B cell (primary cell): ENCODE results near the gene MLXIPL. TPM values are rescaled to one million over a fixed set of nuclear protein-coding genes. Genes with fewer than 3 reads are reported as not detected.

Source experiments
- ATAC-seq: fragments of 200-7000 bp; cut with Tn5 transposase; one replicate; pipeline ENCODE4 v1.10.0; 2021; ENCODE audit warnings: low read depth, mild to moderate bottlenecking, moderate number of reproducible peaks, moderate library complexity
- CTCF ChIA-PET: fragments of 350-600 bp; sonication (Branson Sonifier 250); formaldehyde crosslinking; loops from one replicate; lab custom pipeline; 2021; ENCODE audit warnings: antibody characterized with exemption, inconsistent platforms; lab: Charles Lee
- POLR2A ChIA-PET: fragments of 350-600 bp; sonication (Branson Sonifier 250); formaldehyde crosslinking; loops from one replicate; lab custom pipeline; 2021; ENCODE audit warnings: antibody characterized with exemption; lab: Charles Lee
- DNase-seq: peaks from one replicate; pipeline ENCODE4 v3.0.0; 2013
- H2AFZ ChIP-seq: 2 replicates; pipeline ENCODE4 v1.6.1; 2012; ENCODE audit warnings: mild to moderate bottlenecking, low read depth, low read length; ENCODE audit not compliant: insufficient read depth, poor library complexity, severe bottlenecking
- H3K27ac ChIP-seq, 2 donors: 1 replicate in 1 of 2; 2 replicates in 1 of 2; pipeline ENCODE4 v1.5.1; 2012 to 2013; ENCODE audit warnings: low read length in 2 of 2, mild to moderate bottlenecking in 2 of 2, moderate library complexity in 1 of 2
- H3K27me3 ChIP-seq, 4 experiments: fragments of 200-600 bp in 1 of 4; sonication (generic) in 1 of 4; replicated peaks in 1 of 4; 1 replicate in 2 of 4; 2 replicates in 2 of 4; pipeline versions ENCODE4 v1.6.1 to v1.7.0; 2013 to 2016; ENCODE audit warnings: low read length in 3 of 4, mild to moderate bottlenecking in 2 of 4, mixed read lengths in 1 of 4, moderate library complexity in 1 of 4; ENCODE audit not compliant: insufficient read depth in 4 of 4, control insufficient read depth in 3 of 4; ENCODE audit errors: control extremely low read depth in 1 of 4
- H3K36me3 ChIP-seq, 2 experiments: replicated peaks in 1 of 2; 1 replicate in 1 of 2; 2 replicates in 1 of 2; pipeline versions ENCODE4 v1.6.1 to v1.7.1; 2013; ENCODE audit warnings: low read length in 1 of 2; ENCODE audit not compliant: insufficient read depth in 2 of 2, control insufficient read depth in 1 of 2; ENCODE audit errors: control extremely low read depth in 1 of 2, extremely low read depth in 1 of 2
- H3K4me1 ChIP-seq, 2 donors: fragments of 200-600 bp in 1 of 2; sonication (generic) in 1 of 2; 1 replicate in 1 of 2; 2 replicates in 1 of 2; pipeline versions ENCODE4 v1.5.1 to v1.6.1; 2013 to 2017; ENCODE audit warnings: low read length in 2 of 2; ENCODE audit not compliant: control insufficient read depth in 2 of 2, insufficient read depth in 2 of 2
- H3K4me2 ChIP-seq: replicated peaks from 2 replicates; pipeline ENCODE3; 2012; ENCODE audit warnings: mild to moderate bottlenecking, low read depth, low read length; ENCODE audit not compliant: poor library complexity, severe bottlenecking
- H3K4me3 ChIP-seq, 5 experiments: fragments of 200-600 bp in 1 of 5; sonication (generic) in 1 of 5; 1 replicate in 3 of 5; 2 replicates in 2 of 5; pipeline versions ENCODE4 v1.5.1 to v1.7.0; 2011 to 2016; ENCODE audit warnings: low read length in 4 of 5, mild to moderate bottlenecking in 4 of 5, low read depth in 2 of 5, control low read depth in 1 of 5, moderate library complexity in 1 of 5; ENCODE audit not compliant: insufficient read depth in 1 of 5; ENCODE audit errors: control extremely low read depth in 1 of 5, extremely low read depth in 1 of 5
- H3K79me2 ChIP-seq: fragments of 200-600 bp; sonication (generic); one replicate; pipeline ENCODE4 v1.6.0; 2016; ENCODE audit warnings: low read length; ENCODE audit not compliant: control insufficient read depth, insufficient read depth
- H3K9ac ChIP-seq: fragments of 200-600 bp; sonication (generic); 2 replicates; pipeline ENCODE4 v1.6.1; 2017; ENCODE audit warnings: mild to moderate bottlenecking, low read length, moderate library complexity
- H3K9me3 ChIP-seq, 3 donors: one replicate each; pipeline versions ENCODE4 v1.6.1 to v1.7.1; 2013; ENCODE audit warnings: low read length in 2 of 3; ENCODE audit not compliant: control insufficient read depth in 2 of 3, insufficient read depth in 1 of 3; ENCODE audit errors: control extremely low read depth in 1 of 3
- H4K20me1 ChIP-seq: 2 replicates; pipeline ENCODE4 v1.6.0; 2012; ENCODE audit warnings: mild to moderate bottlenecking, low read length; ENCODE audit not compliant: insufficient read depth, control insufficient read depth, poor library complexity, severe bottlenecking
- H3K27ac Mint-ChIP-seq: one replicate; pipeline ENCODE4 v1.8.0; 2021; ENCODE audit warnings: mixed read lengths
- H3K27me3 Mint-ChIP-seq: one replicate; pipeline ENCODE4 v1.8.0; 2021; ENCODE audit warnings: mixed read lengths
- H3K4me1 Mint-ChIP-seq: one replicate; pipeline ENCODE4 v1.8.0; 2021; ENCODE audit warnings: mixed read lengths
- H3K4me3 Mint-ChIP-seq: one replicate; pipeline ENCODE4 v1.8.0; 2021; ENCODE audit warnings: mixed read lengths
- H3K9me3 Mint-ChIP-seq: one replicate; pipeline ENCODE4 v1.8.0; 2022; ENCODE audit warnings: mixed read lengths; ENCODE audit not compliant: insufficient read depth
- EZH2 ChIP-seq: IDR thresholded peaks from 2 replicates; pipeline ENCODE4 v1.6.1; 2012; ENCODE audit warnings: borderline replicate concordance, low read depth, mild to moderate bottlenecking, moderate library complexity, low read length; ENCODE audit not compliant: insufficient read depth, poor library complexity, severe bottlenecking
- WGBS: methylation state at CpG from one replicate; pipeline ENCODE4 v1.1.5; 2013; ENCODE audit warnings: missing lambda C conversion rate; ENCODE audit not compliant: insufficient coverage; 5-methylcytosine and 5-hydroxymethylcytosine counted together
- intact Hi-C: fragments of 100-400 bp; cut with micrococcal nuclease; formaldehyde crosslinking; loops from one replicate; pipeline ENCODE4 v1.10.0; 2022
- polyA plus RNA-seq: library from polyadenylated mRNA; depleted of rRNA; stranded (reverse); fragments of >200 nt; gene quantifications from 2 replicates; pipeline ENCODE4 v1.2.3, GENCODE V29; 2012
- total RNA-seq, 2 donors: library from RNA; stranded (reverse); fragments of 120-200 nt in 1 of 2; gene quantifications; 1 replicate in 1 of 2; 2 replicates in 1 of 2; pipeline versions ENCODE4 v1.2.3 to v1.2.4, GENCODE V29; 2013 to 2022
- TF ChIP-seq, protein P1 (sequence below): fragments of 200-600 bp; IDR thresholded peaks from one replicate; pipeline ENCODE4 v1.8.0; 2022; ENCODE audit warnings: antibody characterized with exemption, mild to moderate bottlenecking

The MLXIPL gene
- total and polyA plus RNA-seq, 2 donors (not counting 1 experiment from before 2014, with no cell fraction given), result not detected

DNA sequence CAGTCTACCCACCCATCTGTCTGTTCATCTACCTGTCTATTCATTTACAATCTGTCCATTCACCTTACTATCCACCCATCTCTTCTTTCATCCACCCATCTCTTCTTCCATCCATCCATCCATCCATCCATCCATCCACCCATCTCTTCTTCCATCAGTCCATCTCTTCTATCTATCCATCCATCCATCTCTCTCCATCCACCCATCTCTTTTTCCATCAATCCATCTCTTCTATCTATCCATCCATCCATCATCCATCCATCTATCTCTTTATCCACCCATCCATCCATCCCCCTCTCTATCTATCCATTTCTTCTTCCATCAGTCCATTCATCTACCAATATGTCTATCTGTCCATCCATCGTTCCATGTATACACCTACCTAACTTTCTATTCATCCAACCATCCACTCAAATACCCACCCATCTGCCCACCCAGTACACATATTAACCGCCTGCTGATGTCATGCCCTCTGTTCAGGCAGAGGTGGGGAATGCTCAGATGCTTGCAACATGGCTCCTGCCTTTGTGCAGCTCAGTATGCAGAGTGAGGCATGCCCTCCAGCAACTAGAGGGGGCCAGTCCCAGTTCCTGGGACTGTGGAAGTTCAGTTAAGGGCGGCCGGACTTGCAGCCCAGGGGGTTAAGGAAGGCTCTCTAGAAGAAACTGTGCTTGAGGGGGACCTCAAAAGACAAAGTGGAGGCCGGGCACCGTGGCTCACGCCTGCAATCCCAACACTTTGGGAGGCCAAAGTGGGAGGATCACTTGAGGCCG, 11.3 kb upstream of the MLXIPL start:
- Histone ChIP-seq H3K9ac (no peak overlapping the region), H3K4me1 (no peaks in the 10 kb centered on the region), H3K9me3 (peaks cover 0 to under 1% (median under 1%) of the 10 kb centered on the region in 3 donors), H3K27me3 (peaks cover 0 to 24% (median 9%) of the 10 kb centered on the region in 4 experiments), H3K4me2 (no peak overlapping the region), H2AFZ (no peak overlapping the region), H3K4me3 (no peak overlapping the region), H3K79me2 (no peaks in the 10 kb centered on the region), H4K20me1 (no peaks in the 10 kb centered on the region), H3K36me3 (no peaks in the 10 kb centered on the region), H3K27ac (no peak overlapping the region)
- WGBS, result 95% methylated on average over 5 of the region's 8 CpGs
- CTCF ChIA-PET, result no interaction called here
- Mint-ChIP-seq H3K27ac (no peak overlapping the region), H3K4me3 (no peak overlapping the region), H3K9me3 (no peaks in the 10 kb centered on the region), H3K27me3 (peaks cover 28% of the 10 kb centered on the region), H3K4me1 (no peaks in the 10 kb centered on the region)
- intact Hi-C loops, result no loop called here
- POLR2A ChIA-PET, result no interaction called here
- TF ChIP-seq, protein P1, sequence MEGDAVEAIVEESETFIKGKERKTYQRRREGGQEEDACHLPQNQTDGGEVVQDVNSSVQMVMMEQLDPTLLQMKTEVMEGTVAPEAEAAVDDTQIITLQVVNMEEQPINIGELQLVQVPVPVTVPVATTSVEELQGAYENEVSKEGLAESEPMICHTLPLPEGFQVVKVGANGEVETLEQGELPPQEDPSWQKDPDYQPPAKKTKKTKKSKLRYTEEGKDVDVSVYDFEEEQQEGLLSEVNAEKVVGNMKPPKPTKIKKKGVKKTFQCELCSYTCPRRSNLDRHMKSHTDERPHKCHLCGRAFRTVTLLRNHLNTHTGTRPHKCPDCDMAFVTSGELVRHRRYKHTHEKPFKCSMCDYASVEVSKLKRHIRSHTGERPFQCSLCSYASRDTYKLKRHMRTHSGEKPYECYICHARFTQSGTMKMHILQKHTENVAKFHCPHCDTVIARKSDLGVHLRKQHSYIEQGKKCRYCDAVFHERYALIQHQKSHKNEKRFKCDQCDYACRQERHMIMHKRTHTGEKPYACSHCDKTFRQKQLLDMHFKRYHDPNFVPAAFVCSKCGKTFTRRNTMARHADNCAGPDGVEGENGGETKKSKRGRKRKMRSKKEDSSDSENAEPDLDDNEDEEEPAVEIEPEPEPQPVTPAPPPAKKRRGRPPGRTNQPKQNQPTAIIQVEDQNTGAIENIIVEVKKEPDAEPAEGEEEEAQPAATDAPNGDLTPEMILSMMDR, result no peak
- no peak for TF ChIP-seq EZH2
- DNase-seq, result no peak
- ATAC-seq, result no peak

DNA sequence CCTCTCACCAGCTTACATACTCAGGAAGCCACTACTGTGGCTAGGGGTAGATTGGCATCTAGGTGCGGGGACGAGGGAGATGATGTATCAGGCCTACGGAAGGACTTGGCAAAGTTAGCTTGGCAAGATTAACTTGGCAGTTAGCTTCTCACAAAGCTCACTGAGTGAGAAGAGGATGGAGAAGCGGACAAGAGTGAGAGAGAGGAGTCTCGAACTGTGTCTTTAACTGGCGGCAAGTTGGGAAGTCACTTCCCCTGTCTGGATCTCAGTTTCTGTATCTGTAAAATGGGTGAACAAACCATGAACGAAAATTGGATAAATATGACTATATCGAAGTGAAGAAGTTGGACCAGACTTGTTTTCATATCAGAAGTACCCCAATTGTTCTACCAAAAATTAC, 9.5 kb upstream of the MLXIPL start:
- TF ChIP-seq, protein P1, result no peak
- TF ChIP-seq EZH2, result no peak
- ChIA-PET POLR2A (no interaction called here), CTCF (no interaction called here)
- Mint-ChIP-seq H3K27ac (no peak overlapping the region), H3K9me3 (no peaks in the 10 kb centered on the region), H3K4me3 (no peak overlapping the region), H3K4me1 (no peaks in the 10 kb centered on the region), H3K27me3 (peaks cover 29% of the 10 kb centered on the region)
- intact Hi-C loops, result no loop called here
- no peaks in the 10 kb centered on the region for H3K9me3 ChIP-seq
- no peaks in the 10 kb centered on the region for H3K4me1 ChIP-seq
- peaks cover 0 to 29% (median 9%) of the 10 kb centered on the region in 4 experiments for H3K27me3 ChIP-seq
- H4K20me1 ChIP-seq, result no peaks in the 10 kb centered on the region
- H3K4me3 ChIP-seq, result no peak overlapping the region
- no peak overlapping the region for H2AFZ ChIP-seq
- no peak overlapping the region for H3K9ac ChIP-seq
- H3K27ac ChIP-seq, result no peak overlapping the region
- no peak for ATAC-seq
- no peak for DNase-seq
- H3K79me2 ChIP-seq, result no peaks in the 10 kb centered on the region
- H3K4me2 ChIP-seq, result no peak overlapping the region
- WGBS, result 86% methylated on average over 6 of the region's 8 CpGs
- no peaks in the 10 kb centered on the region for H3K36me3 ChIP-seq
